SU-DHL-6 (cell line): ENCODE measurements around the gene PTGER4.

Experiments
- H2AFZ ChIP-seq: fragments of 200-600 bp; sonication (generic); 2 replicates; pipeline ENCODE4 v1.6.1; 2014; ENCODE audit warnings: low read depth, mild to moderate bottlenecking, moderate library complexity, mixed read lengths, antibody characterized with exemption, low read length; ENCODE audit not compliant: severe bottlenecking
- H3F3A ChIP-seq: fragments of 200-600 bp; shearing (Covaris generic); 2 replicates; pipeline ENCODE4 v1.6.0; 2016; ENCODE audit warnings: antibody characterized with exemption, mild to moderate bottlenecking; ENCODE audit not compliant: insufficient read depth
- H3K27ac ChIP-seq: fragments of 200-600 bp; sonication (generic); 2 replicates; pipeline ENCODE4 v1.5.1; 2016; ENCODE audit warnings: low read depth, mild to moderate bottlenecking, low read length, moderate library complexity, mixed read lengths
- H3K27me3 ChIP-seq: fragments of 200-600 bp; sonication (generic), shearing (Covaris generic); 2 replicates; pipeline ENCODE4 v1.6.0; 2014; ENCODE audit warnings: mild to moderate bottlenecking, low read length
- H3K36me3 ChIP-seq: fragments of 200-600 bp; sonication (generic); 2 replicates; pipeline ENCODE4 v1.6.1; 2014; ENCODE audit warnings: mild to moderate bottlenecking, low read length, mixed read lengths
- H3K4me2 ChIP-seq: fragments of 300-600, 200-600 bp; shearing (Covaris generic), sonication (generic); 2 replicates; pipeline ENCODE4 v1.6.0; 2014; ENCODE audit warnings: low read length, low read depth, mild to moderate bottlenecking; ENCODE audit not compliant: poor library complexity, severe bottlenecking
- H3K4me3 ChIP-seq: fragments of 200-600 bp; sonication (generic); 2 replicates; pipeline ENCODE4 v1.5.1; 2014; ENCODE audit warnings: antibody characterized with exemption, low read length, mild to moderate bottlenecking, mixed read lengths; ENCODE audit not compliant: insufficient read depth, poor library complexity, severe bottlenecking
- H3K79me2 ChIP-seq: fragments of 200-600 bp; sonication (generic); 2 replicates; pipeline ENCODE4 v1.6.1; 2014; ENCODE audit warnings: mild to moderate bottlenecking, low read length, moderate library complexity; ENCODE audit not compliant: insufficient read depth
- H3K9ac ChIP-seq: fragments of 200-600 bp; sonication (generic); 2 replicates; pipeline ENCODE4 v1.7.0; 2014; ENCODE audit warnings: mild to moderate bottlenecking, low read length
- H3K9me2 ChIP-seq: fragments of 200-600 bp; sonication (generic); replicated peaks from 2 replicates; pipeline ENCODE4 v1.6.1; 2014; ENCODE audit warnings: low read length; ENCODE audit not compliant: insufficient read depth
- H3K9me3 ChIP-seq: fragments of 200-600 bp; sonication (generic); 2 replicates; pipeline ENCODE4 v1.6.1; 2014; ENCODE audit warnings: low read length, mixed read lengths; ENCODE audit not compliant: insufficient read depth
- H4K20me1 ChIP-seq: fragments of 200-600 bp; sonication (generic); 2 replicates; pipeline ENCODE4 v1.6.1; 2014; ENCODE audit warnings: low read depth, mild to moderate bottlenecking, antibody characterized with exemption, low read length, moderate library complexity, mixed read lengths
- CTCF ChIP-seq: fragments of 200-600 bp; sonication (generic); IDR thresholded peaks from one replicate; pipeline ENCODE4 v1.5.1; 2017; ENCODE audit warnings: antibody characterized with exemption, mild to moderate bottlenecking, low read length, moderate library complexity; ENCODE audit not compliant: insufficient read depth, poor library complexity, severe bottlenecking
- EZH2phosphoT487 ChIP-seq: fragments of 200-600 bp; sonication (generic), shearing (Covaris generic); conservative IDR thresholded peaks from 2 replicates; pipeline ENCODE4 v1.6.1; 2018; ENCODE audit warnings: mild to moderate bottlenecking, antibody characterized with exemption, low read length, moderate library complexity, mixed read lengths

Gene PTGER4

GRCh38 chr5:40689438-40689837 is 9.7 kb downstream of the PTGER4 start:
- no peak overlapping the region for H3K4me3 ChIP-seq
- H3K9me2 ChIP-seq = no peaks in the 10 kb centered on the region
- H3K27me3 ChIP-seq = no peaks in the 10 kb centered on the region
- H3K4me2 ChIP-seq = no peak overlapping the region
- H2AFZ ChIP-seq = no peak overlapping the region
- H3K9me3 ChIP-seq = no peaks in the 10 kb centered on the region
- H3K36me3 ChIP-seq = no peaks in the 10 kb centered on the region
- H3K27ac ChIP-seq = no peak overlapping the region
- H3K79me2 ChIP-seq = no peaks in the 10 kb centered on the region
- H4K20me1 ChIP-seq = no peaks in the 10 kb centered on the region
- H3F3A ChIP-seq = no peaks in the 10 kb centered on the region
- no peak overlapping the region for H3K9ac ChIP-seq
- TF ChIP-seq CTCF (no peak), EZH2phosphoT487 (no peak)

- no peaks in the 10 kb centered on the region for H3K79me2 ChIP-seq
- H3K27ac ChIP-seq = no peak overlapping the region
- H3K27me3 ChIP-seq = no peaks in the 10 kb centered on the region
- no peaks in the 10 kb centered on the region for H3K36me3 ChIP-seq
- no peak overlapping the region for H3K9ac ChIP-seq
- no peak overlapping the region for H2AFZ ChIP-seq
- H3K9me3 ChIP-seq = no peaks in the 10 kb centered on the region
- H3K4me2 ChIP-seq = no peak overlapping the region
- H4K20me1 ChIP-seq = no peaks in the 10 kb centered on the region
- TF ChIP-seq EZH2phosphoT487 = no peak
- TF ChIP-seq CTCF = no peak
- no peaks in the 10 kb centered on the region for H3K9me2 ChIP-seq
- H3K4me3 ChIP-seq = no peak overlapping the region
- no peaks in the 10 kb centered on the region for H3F3A ChIP-seq
These were observed 10.6 kb downstream of the PTGER4 start for GRCh38 chr5:40690267-40690666.

GRCh38 chr5:40691894-40692293 is 12.2 kb downstream of the PTGER4 start:
- no peaks in the 10 kb centered on the region for H3K27me3 ChIP-seq
- H3K4me2 ChIP-seq = no peak overlapping the region
- no peaks in the 10 kb centered on the region for H3K9me2 ChIP-seq
- no peaks in the 10 kb centered on the region for H3F3A ChIP-seq
- H3K36me3 ChIP-seq = no peaks in the 10 kb centered on the region
- no peaks in the 10 kb centered on the region for H3K79me2 ChIP-seq
- H4K20me1 ChIP-seq = no peaks in the 10 kb centered on the region
- H3K27ac ChIP-seq = no peak overlapping the region
- no peak for TF ChIP-seq EZH2phosphoT487
- no peak for TF ChIP-seq CTCF
- H2AFZ ChIP-seq = no peak overlapping the region
- no peaks in the 10 kb centered on the region for H3K9me3 ChIP-seq
- no peak overlapping the region for H3K9ac ChIP-seq
- no peak overlapping the region for H3K4me3 ChIP-seq

GRCh38 chr5:40694433-40694832 is 14.7 kb downstream of the PTGER4 start:
- Histone ChIP-seq H3F3A (no peaks in the 10 kb centered on the region), H3K27ac (no peak overlapping the region), H3K9ac (no peak overlapping the region), H3K79me2 (no peaks in the 10 kb centered on the region), H3K27me3 (no peaks in the 10 kb centered on the region), H3K4me2 (no peak overlapping the region), H3K36me3 (no peaks in the 10 kb centered on the region), H2AFZ (no peak overlapping the region), H3K4me3 (no peak overlapping the region), H3K9me2 (no peaks in the 10 kb centered on the region), H3K9me3 (no peaks in the 10 kb centered on the region), H4K20me1 (no peaks in the 10 kb centered on the region)
- TF ChIP-seq CTCF (no peak), EZH2phosphoT487 (no peak)
